OCI-LY1 (cell line): Measurements from ENCODE around the gene MAST4.

Source experiments
- H2AFZ ChIP-seq: fragments of 200-600 bp; sonication (generic), shearing (Covaris generic); 2 replicates; pipeline ENCODE4 v1.6.0; 2014; ENCODE audit warnings: antibody characterized with exemption, mild to moderate bottlenecking, low read length
- H3F3A ChIP-seq: fragments of 200-600 bp; sonication (generic), shearing (Covaris generic); 2 replicates; pipeline ENCODE4 v1.6.0; 2014; ENCODE audit warnings: mild to moderate bottlenecking, antibody characterized with exemption, low read length, moderate library complexity; ENCODE audit not compliant: insufficient read depth
- H3K27ac ChIP-seq: fragments of 200-600 bp; sonication (generic); 2 replicates; pipeline ENCODE4 v1.5.1; 2014; ENCODE audit warnings: low read length, mixed run types, mild to moderate bottlenecking, low read depth; ENCODE audit not compliant: poor library complexity, severe bottlenecking
- H3K27me3 ChIP-seq: fragments of 200-600 bp; sonication (generic); 2 replicates; pipeline ENCODE4 v1.6.0; 2014; ENCODE audit warnings: antibody characterized with exemption, mild to moderate bottlenecking, low read length, moderate library complexity; ENCODE audit not compliant: insufficient read depth
- H3K36me3 ChIP-seq: fragments of 200-600 bp; sonication (generic); 2 replicates; pipeline ENCODE4 v1.6.1; 2014; ENCODE audit warnings: mild to moderate bottlenecking, antibody characterized with exemption, low read length, moderate library complexity, mixed read lengths; ENCODE audit not compliant: insufficient read depth
- H3K4me1 ChIP-seq: fragments of 200-600 bp; sonication (generic); 2 replicates; pipeline ENCODE4 v1.5.1; 2014; ENCODE audit warnings: mild to moderate bottlenecking, low read length, moderate library complexity; ENCODE audit not compliant: insufficient read depth, severe bottlenecking
- H3K4me2 ChIP-seq: fragments of 200-600 bp; sonication (generic), shearing (Covaris generic); 2 replicates; pipeline ENCODE4 v1.6.1; 2014; ENCODE audit warnings: low read length
- H3K4me3 ChIP-seq: fragments of 200-600 bp; sonication (generic); 2 replicates; pipeline ENCODE4 v1.5.1; 2014; ENCODE audit warnings: low read length, low read depth, mild to moderate bottlenecking, mixed read lengths; ENCODE audit not compliant: poor library complexity, severe bottlenecking
- H3K79me2 ChIP-seq: fragments of 200-600 bp; shearing (Covaris generic); 2 replicates; pipeline ENCODE4 v1.6.1; 2016; ENCODE audit warnings: mixed run types, low read length, mixed read lengths; ENCODE audit not compliant: insufficient read depth
- H3K9ac ChIP-seq: fragments of 200-600 bp; sonication (generic), shearing (Covaris generic); 2 replicates; pipeline ENCODE4 v1.6.1; 2014; ENCODE audit warnings: mild to moderate bottlenecking, low read length, mixed read lengths
- H3K9me2 ChIP-seq: fragments of 200-600 bp; sonication (generic), shearing (Covaris generic); 2 replicates; pipeline ENCODE4 v1.6.1; 2014; ENCODE audit warnings: low read depth, mild to moderate bottlenecking, low read length, mixed read lengths
- H3K9me3 ChIP-seq: fragments of 200-600 bp; shearing (Covaris generic); 2 replicates; pipeline ENCODE4 v1.6.1; 2014; ENCODE audit warnings: low read length, mixed read lengths
- H4K20me1 ChIP-seq: fragments of 200-600 bp; sonication (generic), shearing (Covaris generic); 2 replicates; pipeline ENCODE4 v1.6.0; 2016; ENCODE audit warnings: mild to moderate bottlenecking, low read length; ENCODE audit not compliant: insufficient read depth
- EZH2 ChIP-seq: fragments of 200-600 bp; sonication (generic), shearing (Covaris generic); IDR thresholded peaks from 2 replicates; pipeline ENCODE4 v1.8.0; 2017; ENCODE audit warnings: borderline replicate concordance, mixed run types, mild to moderate bottlenecking, antibody characterized with exemption, low read length, moderate library complexity, mixed read lengths
- TF ChIP-seq, protein P1 (sequence below): fragments of 200-600 bp; sonication (generic), shearing (Covaris generic); IDR thresholded peaks from 2 replicates; pipeline ENCODE4 v1.5.1; 2017; ENCODE audit warnings: mild to moderate bottlenecking, antibody characterized with exemption, low read length, moderate library complexity, mixed read lengths

The MAST4 gene

DNA sequence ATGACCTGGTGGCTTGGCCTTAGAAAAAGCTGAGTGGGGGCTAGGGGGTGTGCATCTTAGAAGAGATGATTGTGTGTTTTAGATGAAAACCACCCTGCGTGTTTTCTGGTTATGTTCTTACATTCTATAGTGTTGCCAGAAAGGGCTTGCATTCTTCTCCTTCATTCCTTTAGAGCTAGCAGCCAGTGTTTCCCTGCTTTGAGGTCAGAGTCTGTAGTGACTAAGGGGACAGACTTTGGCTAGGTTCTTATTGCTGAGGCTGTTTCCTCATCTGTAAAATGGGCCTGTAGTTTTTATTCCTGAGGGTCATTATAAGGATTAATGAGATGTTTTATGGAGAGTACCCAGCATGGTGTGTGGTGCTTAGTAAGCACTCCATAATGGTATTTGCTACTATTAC lies 6.4 kb downstream of the MAST4 start:
- no peak for TF ChIP-seq EZH2
- TF ChIP-seq, protein P1, sequence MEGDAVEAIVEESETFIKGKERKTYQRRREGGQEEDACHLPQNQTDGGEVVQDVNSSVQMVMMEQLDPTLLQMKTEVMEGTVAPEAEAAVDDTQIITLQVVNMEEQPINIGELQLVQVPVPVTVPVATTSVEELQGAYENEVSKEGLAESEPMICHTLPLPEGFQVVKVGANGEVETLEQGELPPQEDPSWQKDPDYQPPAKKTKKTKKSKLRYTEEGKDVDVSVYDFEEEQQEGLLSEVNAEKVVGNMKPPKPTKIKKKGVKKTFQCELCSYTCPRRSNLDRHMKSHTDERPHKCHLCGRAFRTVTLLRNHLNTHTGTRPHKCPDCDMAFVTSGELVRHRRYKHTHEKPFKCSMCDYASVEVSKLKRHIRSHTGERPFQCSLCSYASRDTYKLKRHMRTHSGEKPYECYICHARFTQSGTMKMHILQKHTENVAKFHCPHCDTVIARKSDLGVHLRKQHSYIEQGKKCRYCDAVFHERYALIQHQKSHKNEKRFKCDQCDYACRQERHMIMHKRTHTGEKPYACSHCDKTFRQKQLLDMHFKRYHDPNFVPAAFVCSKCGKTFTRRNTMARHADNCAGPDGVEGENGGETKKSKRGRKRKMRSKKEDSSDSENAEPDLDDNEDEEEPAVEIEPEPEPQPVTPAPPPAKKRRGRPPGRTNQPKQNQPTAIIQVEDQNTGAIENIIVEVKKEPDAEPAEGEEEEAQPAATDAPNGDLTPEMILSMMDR: no peak

DNA sequence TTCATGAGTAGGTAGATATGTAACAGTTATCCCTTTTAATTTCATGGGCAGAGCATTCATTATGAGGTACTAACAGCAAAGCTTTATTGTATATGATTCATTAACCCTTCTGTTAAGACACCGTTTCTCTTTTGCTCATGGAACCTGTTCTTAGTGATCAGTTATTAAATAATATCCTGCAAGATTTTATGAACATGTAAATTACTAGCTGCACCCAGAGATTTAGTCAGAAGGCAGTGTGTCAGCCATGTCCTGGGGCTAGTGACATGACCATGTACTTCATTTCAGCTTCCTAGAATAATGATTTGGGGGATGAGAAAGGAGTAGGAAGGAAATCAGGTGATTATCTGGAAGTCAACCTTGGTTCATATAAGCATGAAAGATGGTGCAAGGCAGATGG lies 7.0 kb downstream of the MAST4 start:
- Histone ChIP-seq H3K27me3 (no peaks in the 10 kb centered on the region), H3K9me2 (no peaks in the 10 kb centered on the region), H3K9ac (no peak overlapping the region), H2AFZ (no peak overlapping the region), H3K9me3 (no peaks in the 10 kb centered on the region), H3K4me2 (no peak overlapping the region), H3K27ac (no peak overlapping the region), H3F3A (no peaks in the 10 kb centered on the region), H3K79me2 (no peaks in the 10 kb centered on the region), H3K36me3 (no peaks in the 10 kb centered on the region), H3K4me3 (no peak overlapping the region), H3K4me1 (no peaks in the 10 kb centered on the region), H4K20me1 (no peaks in the 10 kb centered on the region)
- no peak for TF ChIP-seq EZH2
- TF ChIP-seq, protein P1: no peak

More for the DNA sequence above, 6.4 kb downstream of the MAST4 start:
- Histone ChIP-seq H3K79me2 (no peaks in the 10 kb centered on the region), H3K27me3 (peaks cover under 1% of the 10 kb centered on the region; the same call in 1 of the 2 replicates), H4K20me1 (no peaks in the 10 kb centered on the region), H3K4me1 (no peaks in the 10 kb centered on the region), H3K36me3 (no peaks in the 10 kb centered on the region), H3K9me3 (no peaks in the 10 kb centered on the region), H3K4me3 (no peak overlapping the region), H3K27ac (no peak overlapping the region), H3K9ac (no peak overlapping the region), H3K4me2 (no peak overlapping the region), H2AFZ (no peak overlapping the region), H3F3A (no peaks in the 10 kb centered on the region), H3K9me2 (no peaks in the 10 kb centered on the region)

DNA sequence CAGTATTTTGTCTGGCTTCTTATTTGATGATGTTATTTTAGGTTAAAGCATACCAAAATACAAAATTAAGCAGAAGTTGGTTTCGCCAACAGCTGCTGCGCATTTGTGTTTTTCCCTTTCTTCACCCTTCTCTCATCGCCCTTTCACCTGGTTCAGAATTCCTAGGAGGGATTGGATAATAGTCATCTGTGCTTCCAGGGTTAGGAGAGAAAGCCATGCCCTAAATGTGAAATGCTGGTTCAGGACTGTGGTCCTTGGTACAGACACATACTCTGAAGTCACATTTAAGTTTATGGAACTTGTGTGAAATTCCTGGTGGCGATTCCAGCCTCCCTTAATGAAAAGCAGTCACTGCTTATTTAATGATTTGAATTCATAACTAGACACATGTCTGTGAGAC lies 7.7 kb downstream of the MAST4 start:
- Histone ChIP-seq H3K4me3 (no peak overlapping the region), H3K9ac (no peak overlapping the region), H3K4me2 (no peak overlapping the region), H4K20me1 (no peaks in the 10 kb centered on the region), H2AFZ (no peak overlapping the region), H3F3A (no peaks in the 10 kb centered on the region), H3K79me2 (no peaks in the 10 kb centered on the region), H3K36me3 (no peaks in the 10 kb centered on the region), H3K27me3 (no peaks in the 10 kb centered on the region), H3K9me3 (no peaks in the 10 kb centered on the region), H3K9me2 (no peaks in the 10 kb centered on the region), H3K27ac (no peak overlapping the region), H3K4me1 (no peaks in the 10 kb centered on the region)
- TF ChIP-seq EZH2: no peak
- TF ChIP-seq, protein P1: no peak
